ENCODE results near the gene PHLDB3.
"Not testable (repeated sequence)": the region's sequence is repeated elsewhere in the genome, so short reads cannot be mapped to it uniquely, and the experiment has no call there.

Gene PHLDB3

DNA sequence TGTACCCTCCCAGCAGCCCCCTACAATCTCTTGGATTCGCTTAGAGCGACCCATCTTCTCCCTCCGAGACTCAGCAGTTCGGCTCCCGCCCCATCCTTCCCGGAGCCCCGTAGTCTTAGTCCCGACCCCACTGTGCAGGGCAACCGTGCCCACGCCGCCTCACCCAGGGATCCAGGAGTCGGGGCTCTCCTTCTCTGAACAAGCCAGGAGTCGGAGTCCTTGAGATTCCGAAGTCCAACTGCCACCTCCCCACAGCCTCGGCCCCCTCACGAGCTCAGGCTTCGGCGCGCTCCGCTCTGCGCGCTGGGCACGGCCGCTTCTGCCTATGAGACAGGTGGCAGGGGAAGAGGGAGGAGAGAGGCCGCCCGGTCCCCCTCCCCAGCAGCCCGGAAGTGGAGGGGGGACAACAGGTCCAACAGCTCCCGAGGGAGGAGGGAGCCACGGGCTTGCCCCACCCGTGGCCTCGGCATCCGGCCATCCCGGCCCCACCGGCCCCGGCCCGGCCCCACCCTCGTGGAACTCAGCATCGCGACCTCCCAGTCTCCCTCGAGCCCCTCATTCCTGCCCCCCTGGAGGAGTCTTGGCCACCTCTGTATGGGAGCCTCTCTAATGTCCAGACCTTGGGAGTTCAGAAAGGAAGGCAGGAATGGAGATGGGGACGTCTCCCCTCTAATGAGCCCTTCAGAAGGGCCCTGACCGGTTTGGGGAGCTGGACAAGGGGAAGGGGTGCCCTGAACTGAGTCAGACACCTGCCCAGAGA lies at the start of gene PHLDB3:
PHLDB3 (minus strand) TSS at position 321 of the 760 bp plus-strand sequence. CDS start 628 bp downstream, outside the sequence.
- no peak for DNase-seq

GRCh38 chr19:43553656-43554055 lies 49.1 kb upstream of the PHLDB3 start:
- DNase-seq, result no peak

- DNase-seq, result peak; percentile 67
Observed at GRCh38 chr19:43552616-43553015, 48.1 kb upstream of the PHLDB3 start.

DNA sequence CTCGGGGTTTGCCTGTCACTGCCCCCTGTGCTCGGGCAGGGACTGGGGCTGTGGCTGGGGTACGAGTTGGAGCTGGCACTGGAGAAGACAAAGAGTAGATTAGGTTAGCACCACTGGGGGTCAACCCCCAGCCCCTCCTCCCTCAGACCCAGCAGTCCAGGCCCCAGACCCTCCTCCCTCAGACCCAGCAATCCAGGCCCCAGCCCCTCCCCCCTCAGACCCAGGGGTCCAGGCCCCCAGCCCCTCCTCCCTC lies 47.6 kb upstream of the PHLDB3 start:
- no peak for DNase-seq

GRCh38 chr19:43551399-43552197 lies 47.1 kb upstream of the PHLDB3 start:
- no peak for DNase-seq

- DNase-seq, result no peak
Observed at GRCh38 chr19:43548706-43549105, 44.2 kb upstream of the PHLDB3 start.

DNA sequence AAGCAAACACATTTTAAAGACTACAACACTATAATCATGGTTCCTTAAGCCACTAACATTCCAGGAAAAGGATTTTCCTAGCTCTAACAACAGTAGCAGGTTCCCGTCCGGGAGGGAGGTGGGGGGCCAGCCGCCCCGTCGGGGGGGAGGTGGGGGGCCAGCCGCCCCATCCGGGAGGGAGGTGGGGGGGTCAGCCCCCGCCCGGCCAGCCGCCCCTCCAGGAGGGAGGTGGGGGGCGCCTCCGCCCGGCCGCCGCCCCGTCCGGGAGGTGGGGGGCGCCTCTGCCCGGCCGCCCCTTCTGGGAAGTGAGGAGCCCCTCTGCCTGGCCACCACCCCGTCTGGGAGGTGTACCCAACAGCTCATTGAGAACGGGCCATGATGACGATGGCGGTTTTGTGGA lies 43.4 kb upstream of the PHLDB3 start:
- DNase-seq, result not testable (repeated sequence)

DNA sequence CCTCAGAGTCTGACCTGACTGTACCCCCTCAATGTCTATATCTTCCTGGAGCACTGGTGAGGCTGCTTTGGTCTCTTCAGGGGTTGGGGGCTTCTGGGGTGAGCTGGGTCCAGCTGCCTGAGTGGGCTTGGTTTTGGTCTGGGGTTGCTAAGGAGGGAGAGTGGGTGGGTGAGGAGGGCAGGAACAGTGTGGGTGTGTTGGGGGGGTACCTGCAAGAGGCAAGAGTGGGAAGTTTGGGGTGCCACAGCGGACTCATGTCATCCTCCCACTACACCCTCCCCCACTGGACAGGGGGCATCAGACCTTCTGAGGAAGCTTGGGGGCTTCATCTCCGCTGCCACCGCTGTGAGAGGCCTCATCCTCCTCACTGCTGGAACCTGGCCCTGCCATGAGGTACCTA lies 42.0 kb upstream of the PHLDB3 start:
- DNase-seq, result no peak

- no peak for DNase-seq
Observed at GRCh38 chr19:43545981-43546380, 41.4 kb upstream of the PHLDB3 start.

DNA sequence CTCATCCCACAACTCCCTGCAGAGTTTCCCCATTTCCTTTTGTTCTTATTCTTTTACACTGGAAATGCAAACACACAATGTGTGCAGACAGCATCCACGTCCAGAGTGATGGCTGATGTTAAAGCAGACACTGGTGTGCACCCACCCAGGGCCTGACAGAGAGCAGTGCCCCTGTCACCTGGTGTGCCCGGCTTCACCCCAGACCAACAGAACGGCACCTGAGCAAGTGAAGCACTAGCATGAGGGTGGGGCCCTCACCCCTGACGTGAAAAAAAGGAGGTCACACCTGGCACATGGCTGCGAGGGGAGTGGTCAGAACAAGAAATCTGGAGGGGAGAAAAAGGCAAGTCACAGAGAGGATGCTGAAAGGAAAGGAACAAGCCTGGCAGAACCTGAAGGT lies 40.7 kb upstream of the PHLDB3 start:
- no peak for DNase-seq

- DNase-seq, result no peak
Observed at GRCh38 chr19:43544077-43544476, 39.5 kb upstream of the PHLDB3 start.

DNA sequence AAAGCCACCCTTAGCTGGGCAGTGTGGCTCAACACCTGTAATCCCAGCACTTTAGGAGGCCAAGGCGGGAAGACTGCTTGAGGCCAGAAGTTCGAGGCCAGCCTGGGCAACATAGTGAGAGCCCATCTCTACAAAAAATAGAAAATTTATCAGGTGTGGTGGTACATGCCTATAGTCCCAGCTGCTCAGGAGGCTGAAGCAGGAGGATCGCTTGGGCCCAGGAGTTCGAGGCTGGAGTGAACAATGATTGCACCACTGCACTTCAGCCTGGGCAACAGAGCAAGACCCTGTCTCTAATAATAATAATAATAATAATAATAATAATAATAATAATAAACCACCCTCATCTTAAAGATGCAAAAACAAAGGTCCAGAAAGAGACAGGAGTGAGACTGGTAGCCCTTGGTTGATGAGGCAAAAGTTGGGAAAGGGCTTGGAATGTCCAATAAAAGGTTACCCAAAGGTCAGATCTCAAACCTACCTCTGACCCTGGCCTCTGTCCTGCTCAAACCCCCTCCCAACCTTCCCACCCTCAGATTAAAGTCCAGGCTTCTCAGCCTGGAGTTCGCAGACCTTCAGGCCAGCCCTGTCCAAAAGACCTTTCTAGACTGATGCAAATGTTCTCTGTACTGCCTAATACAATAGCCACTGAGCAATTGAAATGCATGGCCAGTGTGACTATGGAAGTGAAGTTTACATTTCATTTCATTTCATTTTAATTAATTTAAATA lies 37.5 kb upstream of the PHLDB3 start:
- no peak for DNase-seq

DNA sequence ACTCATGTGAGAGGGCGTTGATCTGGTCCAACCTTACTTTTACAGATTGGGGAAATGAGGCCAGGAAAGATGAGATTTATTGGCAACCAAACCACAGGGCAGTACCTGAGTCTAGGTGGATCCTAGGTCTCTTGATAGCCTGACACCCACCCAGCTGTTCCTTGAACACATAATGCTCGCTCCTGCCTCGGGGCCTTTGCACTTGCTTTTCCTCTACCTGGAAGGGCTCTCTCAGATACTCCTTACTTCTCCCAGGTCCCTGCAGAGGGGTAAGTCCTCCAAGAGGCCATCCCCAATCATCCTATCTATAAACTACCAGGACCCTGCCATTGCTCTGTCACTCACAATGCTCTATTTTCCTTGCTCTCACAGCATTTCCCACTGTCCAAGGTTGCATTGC lies 35.8 kb upstream of the PHLDB3 start:
- no peak for DNase-seq

DNA sequence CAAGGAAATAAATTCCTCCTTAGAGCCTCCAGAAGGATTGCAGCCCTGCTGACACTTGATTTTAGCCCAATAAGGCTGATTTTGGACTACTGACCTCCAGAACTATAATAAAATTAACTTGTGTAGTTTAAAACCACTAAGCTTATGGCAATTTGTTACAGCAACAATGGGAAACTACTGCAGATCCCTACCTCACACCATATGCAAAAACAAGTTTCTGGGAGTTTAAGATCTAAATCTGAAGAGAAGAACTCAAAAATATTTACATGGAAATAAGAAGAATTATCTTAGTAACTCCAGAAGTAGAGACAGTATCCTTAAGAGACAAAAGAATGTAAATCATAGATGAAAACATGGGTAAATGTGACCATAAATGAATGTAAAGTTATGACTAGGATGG lies 34.4 kb upstream of the PHLDB3 start:
- DNase-seq, result no peak

DNA sequence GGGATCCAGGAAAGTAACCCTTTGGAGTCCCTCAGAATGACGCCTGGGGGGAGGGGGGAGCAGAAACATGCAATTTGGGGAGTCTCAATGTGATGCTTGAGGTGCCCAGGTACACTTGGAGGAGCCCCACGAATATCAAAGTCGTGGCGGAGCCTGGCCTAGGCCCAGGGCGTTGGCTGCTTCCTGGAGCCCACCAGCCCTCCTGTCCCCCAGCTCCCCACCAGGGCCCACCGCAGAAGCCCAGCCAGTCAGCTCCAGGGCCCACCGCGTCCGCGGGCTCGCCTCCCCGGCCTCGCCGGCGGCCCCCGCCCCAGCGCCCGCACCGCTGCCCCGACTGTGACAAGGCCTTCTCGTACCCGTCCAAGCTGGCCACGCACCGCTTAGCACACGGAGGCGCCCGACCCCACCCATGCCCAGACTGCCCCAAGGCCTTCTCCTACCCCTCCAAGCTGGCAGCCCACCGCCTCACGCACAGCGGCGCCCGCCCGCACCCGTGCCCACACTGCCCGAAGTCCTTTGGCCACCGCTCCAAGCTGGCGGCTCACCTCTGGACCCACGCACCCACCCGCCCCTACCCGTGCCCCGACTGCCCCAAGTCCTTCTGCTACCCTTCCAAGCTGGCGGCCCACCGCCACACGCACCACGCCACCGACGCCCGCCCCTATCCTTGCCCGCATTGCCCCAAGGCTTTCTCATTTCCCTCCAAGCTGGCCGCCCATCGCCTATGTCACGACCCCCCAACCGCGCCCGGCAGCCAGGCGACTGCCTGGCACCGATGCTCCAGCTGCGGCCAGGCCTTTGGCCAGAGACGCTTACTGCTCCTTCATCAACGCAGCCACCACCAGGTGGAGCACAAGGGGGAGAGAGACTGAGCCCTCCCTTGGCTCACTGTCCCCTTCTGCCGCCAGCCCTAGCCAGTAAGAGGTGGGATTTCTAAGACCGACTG lies 30.5 kb upstream of the PHLDB3 start:
- no peak for DNase-seq

DNA sequence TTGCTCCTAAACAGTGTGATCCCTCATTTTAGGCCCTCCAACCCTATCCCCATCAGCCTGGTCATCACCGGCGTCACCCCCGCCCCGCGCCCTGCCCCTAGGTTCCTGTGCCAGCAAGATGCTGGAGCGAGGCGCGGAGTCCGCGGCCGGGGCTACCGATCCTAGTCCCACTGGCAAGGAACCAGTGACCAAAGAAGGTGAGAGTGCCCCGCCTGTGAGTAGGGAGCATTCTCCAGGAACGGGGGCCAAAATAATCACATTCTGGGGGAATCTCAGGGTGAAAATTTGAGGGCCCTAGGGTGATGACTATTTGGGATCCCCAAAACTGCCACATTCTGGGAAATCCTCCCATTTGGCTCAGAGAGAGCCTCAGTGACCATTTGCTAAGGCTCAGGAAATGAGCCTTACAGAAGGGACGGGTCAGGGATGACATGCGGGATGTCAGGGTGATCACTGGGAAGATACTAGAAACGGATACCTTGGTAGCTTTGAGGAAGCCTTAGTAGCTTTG lies 29.8 kb upstream of the PHLDB3 start:
- no peak for DNase-seq

DNA sequence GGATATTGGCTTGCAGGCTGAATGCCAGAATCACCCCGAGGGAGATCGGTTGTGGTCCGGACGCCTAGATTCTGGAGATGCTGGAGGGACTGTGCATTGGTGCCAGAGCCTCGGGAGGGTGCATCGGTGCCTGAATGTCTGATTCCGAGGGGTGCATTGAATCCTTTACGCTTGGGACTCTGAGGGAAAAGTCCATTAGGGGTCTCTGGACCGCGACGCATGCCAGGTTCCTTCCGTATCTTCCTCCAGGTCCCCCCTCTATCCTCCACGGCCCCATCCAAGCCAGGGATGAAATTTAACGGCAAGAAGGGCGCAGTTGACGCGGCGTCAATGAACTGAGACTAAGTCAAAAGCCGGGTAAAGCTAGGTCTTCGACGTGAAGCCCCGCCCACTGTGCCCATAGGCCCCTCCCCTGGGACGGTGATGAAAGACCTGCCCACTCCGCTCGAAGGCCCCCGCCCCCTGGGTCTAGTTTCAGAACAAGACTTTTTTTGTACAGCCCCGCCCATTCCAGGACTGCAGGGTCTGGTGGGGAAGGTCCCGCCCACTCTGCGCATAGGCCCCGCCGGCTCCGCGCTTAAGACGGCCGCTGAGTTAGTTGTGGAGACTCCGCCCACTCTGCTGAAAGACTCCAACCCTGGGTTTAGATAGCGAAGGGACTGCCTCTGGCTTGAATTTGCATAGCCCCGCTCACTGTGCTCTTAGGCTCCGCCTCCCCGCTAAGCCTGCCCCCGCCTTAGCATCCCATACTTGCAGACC lies 29.2 kb upstream of the PHLDB3 start:
- peak; percentile 95 for DNase-seq

DNA sequence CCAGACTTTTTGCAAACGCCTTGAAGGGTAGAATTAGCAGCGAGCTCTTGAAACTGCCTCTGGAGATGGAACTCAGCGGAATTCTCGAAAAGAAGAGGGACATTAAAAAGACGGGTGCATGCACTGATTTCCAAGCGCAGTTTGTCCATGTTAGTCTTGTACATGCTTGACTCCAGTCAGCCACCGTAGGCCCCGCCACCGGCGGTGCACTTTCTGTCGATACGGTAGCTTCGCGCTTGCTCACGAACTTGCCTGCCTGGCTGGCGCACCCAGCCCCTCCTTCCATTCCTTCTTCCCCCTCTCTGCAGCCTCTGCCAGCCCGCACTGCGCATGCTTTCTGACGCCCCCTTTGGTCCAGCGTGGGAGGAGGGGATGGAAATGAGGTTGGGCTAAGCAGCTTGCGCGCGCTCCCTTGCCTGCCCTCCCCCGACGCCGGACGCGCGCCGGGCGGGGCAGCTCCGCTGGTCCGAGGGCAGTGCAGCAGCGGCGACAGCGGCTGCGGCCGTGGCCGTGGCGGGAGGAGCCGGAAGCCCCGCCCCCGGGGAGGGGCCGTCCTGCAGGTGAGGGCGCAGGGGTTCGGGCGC lies 28.5 kb upstream of the PHLDB3 start, which contains the start of gene ZNF575:
ZNF575 (plus strand) TSS at position 227 of the 584 bp plus-strand sequence. CDS start 1,235 bp downstream, outside the sequence.
- DNase-seq, result peak; percentile 81

DNA sequence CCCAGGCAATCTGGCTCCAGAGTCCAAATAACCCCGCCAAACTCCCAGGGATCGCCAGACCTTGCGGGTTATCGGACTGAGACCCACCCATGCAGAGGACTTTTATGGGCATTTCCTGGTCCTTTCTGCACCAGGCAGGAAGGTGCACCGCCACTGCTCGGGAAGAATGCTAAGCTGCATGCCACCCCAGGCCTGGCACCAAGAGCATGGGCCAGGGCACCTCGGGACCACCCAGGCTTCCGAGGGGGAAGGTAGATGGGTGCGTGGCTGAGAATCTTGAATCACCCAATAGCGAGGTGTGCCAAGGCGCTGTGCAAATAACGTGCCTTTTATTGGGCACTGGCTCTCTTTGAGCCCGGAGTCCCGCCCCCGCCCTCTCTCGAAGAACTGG lies 28.0 kb upstream of the PHLDB3 start:
- DNase-seq, result peak; percentile 61

DNA sequence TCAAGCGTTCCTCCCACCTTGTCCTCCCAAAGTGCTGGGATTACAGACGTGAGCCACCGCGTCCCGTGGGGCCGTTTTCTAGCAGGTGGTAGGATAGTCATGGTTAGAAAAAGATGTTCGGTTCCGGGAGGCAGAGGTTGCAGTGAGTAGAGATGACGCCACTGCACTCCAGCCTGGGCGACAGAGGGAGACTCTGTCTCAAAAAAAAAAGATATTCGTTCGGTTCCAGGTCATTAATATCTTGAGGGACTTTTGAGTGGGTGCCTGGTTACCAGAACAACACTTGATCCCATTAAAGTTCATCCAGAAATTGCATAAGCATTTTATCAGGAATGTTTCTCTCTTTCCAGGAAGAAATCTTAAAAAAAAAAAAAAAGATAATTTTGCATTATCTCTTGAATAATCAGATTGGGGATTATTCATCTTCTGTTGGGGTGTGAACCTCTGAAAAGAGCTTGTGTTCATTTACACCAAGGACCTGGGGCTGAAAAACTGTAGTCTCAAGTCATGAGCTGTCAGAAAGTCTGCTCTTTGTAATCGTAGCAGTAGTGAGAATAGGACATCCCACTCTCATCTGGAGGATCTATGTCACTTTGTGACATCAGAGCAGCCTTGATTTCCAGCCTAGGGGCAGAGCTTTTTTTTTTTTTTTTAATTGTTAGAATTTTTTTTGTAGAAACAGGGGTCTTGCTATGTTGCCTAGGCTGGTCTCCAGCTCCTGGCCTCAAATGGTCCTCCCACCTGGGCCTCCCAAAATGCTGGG lies 23.5 kb upstream of the PHLDB3 start:
- peak; percentile 25 for DNase-seq

All from NCI-H2171 (cell line).